WTC11 (cell line): ENCODE data around the gene TREML4. TPM values are rescaled to one million over a fixed set of nuclear protein-coding genes. Genes with fewer than 3 reads are reported as not detected.

Source experiments
- ATAC-seq: fragments of 200-7000 bp; cut with Tn5 transposase; 2 replicates; pipeline ENCODE4 v1.10.0; 2021; ENCODE audit warnings: mild to moderate bottlenecking, moderate library complexity
- CTCF ChIA-PET: fragments of 300-600 bp; sonication (Branson Sonifier 250); formaldehyde crosslinking; loops from one replicate; lab custom pipeline; 2021; ENCODE audit warnings: antibody characterized with exemption; lab: Charles Lee
- POLR2A ChIA-PET: fragments of 350-600 bp; sonication (Branson Sonifier 250); formaldehyde crosslinking; loops from one replicate; lab custom pipeline; 2021; ENCODE audit warnings: antibody characterized with exemption; lab: Charles Lee
- DNase-seq: peaks from one replicate; pipeline ENCODE4 v3.0.0; 2021; ENCODE audit warnings: low spot score
- H3K27ac Mint-ChIP-seq: 2 replicates; pipeline ENCODE4 v1.8.0; 2021; ENCODE audit warnings: mixed read lengths
- H3K27me3 Mint-ChIP-seq: 2 replicates; pipeline ENCODE4 v1.8.0; 2021; ENCODE audit warnings: low read depth, mild to moderate bottlenecking, moderate library complexity, mixed read lengths
- H3K36me3 Mint-ChIP-seq: 2 replicates; pipeline ENCODE4 v1.8.0; 2021; ENCODE audit warnings: mixed read lengths
- H3K4me1 Mint-ChIP-seq: 2 replicates; pipeline ENCODE4 v1.8.0; 2022; ENCODE audit warnings: mixed read lengths
- H3K4me3 Mint-ChIP-seq: 2 replicates; pipeline ENCODE4 v1.8.0; 2021; ENCODE audit warnings: mild to moderate bottlenecking, moderate library complexity, mixed read lengths
- H3K9me3 Mint-ChIP-seq: 2 replicates; pipeline ENCODE4 v1.8.0; 2021; ENCODE audit warnings: mixed read lengths
- ATF1 ChIP-seq: sonication (generic); formaldehyde crosslinking; IDR thresholded peaks from 2 replicates; pipeline ENCODE4 v1.8.1; 2023; ENCODE audit warnings: mild to moderate bottlenecking, moderate library complexity, missing genetic modification reagents
- HMGA2 ChIP-seq: fragments of 250-450 bp; sonication (Bioruptor Pico); IDR thresholded peaks from 2 replicates; pipeline ENCODE4 v1.4.0; 2021; ENCODE audit warnings: mild to moderate bottlenecking, moderate library complexity
- JUN ChIP-seq: sonication (generic); formaldehyde crosslinking; IDR thresholded peaks from 2 replicates; pipeline ENCODE4 v1.8.0; 2023; ENCODE audit warnings: mild to moderate bottlenecking, missing genetic modification reagents
- MXD4 ChIP-seq: fragments of 250-450 bp; sonication (Bioruptor Pico); IDR thresholded peaks from 2 replicates; pipeline ENCODE4 v1.8.0; 2021; ENCODE audit warnings: mild to moderate bottlenecking, moderate library complexity, borderline replicate concordance
- NFATC4 ChIP-seq: fragments of 250-450 bp; sonication (Bioruptor Pico); IDR thresholded peaks from 2 replicates; pipeline ENCODE4 v1.9.0; 2021; ENCODE audit warnings: mild to moderate bottlenecking
- NR1H2 ChIP-seq: sonication (generic); formaldehyde crosslinking; IDR thresholded peaks from 2 replicates; pipeline ENCODE4 v1.9.0; 2021; ENCODE audit warnings: mild to moderate bottlenecking, moderate library complexity, missing genetic modification reagents
- OVOL2 ChIP-seq: fragments of 250-450 bp; sonication (Bioruptor Pico); IDR thresholded peaks from 2 replicates; pipeline ENCODE4 v1.9.0; 2021; ENCODE audit warnings: mild to moderate bottlenecking, borderline replicate concordance
- PRRX2 ChIP-seq: fragments of 250-450 bp; sonication (Bioruptor Pico); IDR thresholded peaks from 2 replicates; pipeline ENCODE4 v1.8.0; 2021; ENCODE audit warnings: mild to moderate bottlenecking
- TP53 ChIP-seq: sonication (generic); formaldehyde crosslinking; IDR thresholded peaks from 2 replicates; pipeline ENCODE4 v1.8.1; 2023; ENCODE audit warnings: mild to moderate bottlenecking, missing genetic modification reagents
- ZNF138 ChIP-seq: sonication (generic); formaldehyde crosslinking; conservative IDR thresholded peaks from 2 replicates; pipeline ENCODE4 v1.8.1; 2022; ENCODE audit warnings: mild to moderate bottlenecking, moderate library complexity, missing genetic modification reagents
- ZNF219 ChIP-seq: sonication (generic); formaldehyde crosslinking; IDR thresholded peaks from 2 replicates; pipeline ENCODE4 v1.8.0; 2023; ENCODE audit warnings: missing genetic modification reagents, mild to moderate bottlenecking, borderline replicate concordance
- ZNF263 ChIP-seq: sonication (generic); formaldehyde crosslinking; IDR thresholded peaks from 2 replicates; pipeline ENCODE4 v1.8.1; 2022; ENCODE audit warnings: low read depth, mild to moderate bottlenecking, moderate library complexity, missing genetic modification reagents
- ZSCAN18 ChIP-seq: fragments of 250-450 bp; sonication (Bioruptor Pico); IDR thresholded peaks from 2 replicates; pipeline ENCODE4 v2.1.2; 2022; ENCODE audit warnings: mild to moderate bottlenecking, moderate library complexity
- total RNA-seq: library from RNA; stranded (reverse); gene quantifications from 3 replicates; pipeline ENCODE4 v1.2.3, GENCODE V29; 2021
- TF ChIP-seq, protein P1 (sequence below): sonication (generic); formaldehyde crosslinking; IDR thresholded peaks from 2 replicates; pipeline ENCODE4 v1.8.1; 2022; ENCODE audit warnings: low read depth, missing genetic modification reagents, borderline replicate concordance
- TF ChIP-seq, protein P2 (sequence below): sonication (generic); formaldehyde crosslinking; IDR thresholded peaks from 2 replicates; pipeline ENCODE4 v1.8.1; 2023; ENCODE audit warnings: mild to moderate bottlenecking, missing genetic modification reagents, moderate library complexity
- TF ChIP-seq, protein P3 (sequence below): sonication (generic); formaldehyde crosslinking; IDR thresholded peaks from 2 replicates; pipeline ENCODE4 v1.8.1; 2023; ENCODE audit warnings: mild to moderate bottlenecking, missing genetic modification reagents

Gene TREML4
- total RNA-seq, 1 experiment from 2014 or later: not detected

DNA sequence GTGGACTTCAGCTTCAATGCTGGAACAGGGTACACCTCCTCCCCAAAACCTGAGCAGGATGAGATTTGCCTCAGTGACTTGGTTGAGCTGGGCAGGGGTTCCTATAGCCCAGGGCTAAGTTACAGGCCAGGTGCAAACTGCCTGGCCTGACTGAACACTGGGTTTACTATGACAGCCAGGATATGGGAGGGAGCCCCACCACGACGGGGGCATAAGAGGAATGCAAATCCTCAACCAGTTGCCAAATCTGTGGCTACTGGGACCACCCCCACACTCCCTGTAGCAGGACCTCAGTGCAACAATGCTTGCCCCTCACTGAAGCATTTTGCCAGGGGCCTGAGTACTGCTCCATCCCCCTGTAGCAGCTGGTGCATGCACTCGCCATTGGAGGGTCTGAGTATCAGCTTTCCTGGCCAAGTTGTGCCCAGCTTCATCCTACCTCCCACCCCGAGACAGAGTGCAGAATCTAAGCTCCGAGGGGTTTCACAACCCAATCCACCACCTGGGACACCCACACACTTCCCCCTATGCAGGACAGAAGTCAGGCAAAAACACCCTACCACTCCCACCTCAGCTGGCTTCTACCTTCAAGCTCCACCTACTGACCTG is 27.6 kb downstream of the TREML4 start (continued):
- TF ChIP-seq ZSCAN18: no peak
- TF ChIP-seq, all 79 proteins: peak for 0

DNA sequence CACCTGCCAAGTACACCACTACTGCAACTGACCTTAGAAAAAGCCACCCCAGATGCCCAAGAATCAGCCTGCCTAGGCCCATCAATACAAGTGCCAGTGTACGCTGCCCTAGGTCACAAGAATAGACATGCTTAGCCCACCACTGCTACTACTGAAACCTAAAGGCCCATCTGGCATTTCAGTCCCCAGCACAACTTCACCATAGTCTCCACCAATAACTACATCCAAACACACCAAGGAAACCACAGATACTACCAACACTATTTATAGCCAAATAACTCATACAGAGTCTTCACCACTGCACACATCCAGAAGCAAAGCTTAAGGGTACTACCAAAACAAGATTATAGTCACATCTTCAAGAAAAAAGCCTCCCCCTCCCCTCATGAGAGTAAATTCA is 28.2 kb downstream of the TREML4 start:
- CTCF ChIA-PET: no interaction called here
- Mint-ChIP-seq H3K4me3 (no peak overlapping the region), H3K36me3 (no peaks in the 10 kb centered on the region), H3K9me3 (peaks cover 29% of the 10 kb centered on the region), H3K4me1 (no peaks in the 10 kb centered on the region), H3K27ac (no peak overlapping the region), H3K27me3 (peaks cover 10% of the 10 kb centered on the region)
- DNase-seq: no peak
- no peak for ATAC-seq
- TF ChIP-seq, protein P1, sequence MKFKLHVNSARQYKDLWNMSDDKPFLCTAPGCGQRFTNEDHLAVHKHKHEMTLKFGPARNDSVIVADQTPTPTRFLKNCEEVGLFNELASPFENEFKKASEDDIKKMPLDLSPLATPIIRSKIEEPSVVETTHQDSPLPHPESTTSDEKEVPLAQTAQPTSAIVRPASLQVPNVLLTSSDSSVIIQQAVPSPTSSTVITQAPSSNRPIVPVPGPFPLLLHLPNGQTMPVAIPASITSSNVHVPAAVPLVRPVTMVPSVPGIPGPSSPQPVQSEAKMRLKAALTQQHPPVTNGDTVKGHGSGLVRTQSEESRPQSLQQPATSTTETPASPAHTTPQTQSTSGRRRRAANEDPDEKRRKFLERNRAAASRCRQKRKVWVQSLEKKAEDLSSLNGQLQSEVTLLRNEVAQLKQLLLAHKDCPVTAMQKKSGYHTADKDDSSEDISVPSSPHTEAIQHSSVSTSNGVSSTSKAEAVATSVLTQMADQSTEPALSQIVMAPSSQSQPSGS (CRISPR knock-in tag): no peak
- TF ChIP-seq ZNF138: no peak
- no peak for TF ChIP-seq OVOL2 (CRISPR knock-in tag)
- POLR2A ChIA-PET: interaction anchor here (0.7 kb wide), 1 partner anchor 8 kb away, joined by 4 read pairs; no protein-coding TSS in a partner anchor

DNA sequence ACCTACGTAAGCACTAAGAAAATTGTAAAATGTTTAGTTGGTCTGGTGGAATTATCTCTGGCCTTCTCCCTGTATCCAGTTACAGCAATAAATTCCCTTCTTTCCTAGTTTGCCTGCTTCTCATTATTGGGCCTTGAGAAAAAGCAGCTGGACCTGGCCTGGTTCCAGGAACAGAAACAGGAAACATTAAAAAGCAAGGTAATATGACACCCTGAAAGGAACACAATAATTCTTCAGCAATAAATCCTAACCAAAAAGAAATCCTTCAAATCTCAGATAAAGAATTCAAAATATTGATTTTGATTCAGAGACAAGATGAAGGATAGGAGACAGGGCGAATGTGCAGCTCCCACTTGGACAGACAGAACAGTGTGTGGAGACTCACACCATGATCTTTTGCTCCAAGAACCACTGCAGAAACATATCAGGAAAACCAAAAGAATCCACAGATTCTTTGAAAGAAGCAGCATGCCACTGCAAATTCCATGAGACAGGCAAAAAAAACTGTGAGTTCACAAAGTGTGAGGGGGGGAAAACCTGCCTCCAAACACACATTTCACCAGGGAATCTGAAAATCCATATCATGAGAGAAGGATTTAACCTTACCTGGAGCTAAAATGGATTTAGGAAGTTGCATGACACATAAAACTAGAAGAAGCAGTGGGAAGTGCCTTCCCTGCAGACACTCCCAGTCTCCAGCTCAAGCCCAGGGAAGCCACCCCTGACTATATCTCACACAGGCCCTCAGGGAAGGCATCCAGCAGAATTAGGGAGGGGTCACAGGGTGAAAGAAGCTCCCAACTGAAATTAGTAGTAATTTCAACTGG is 29.4 kb downstream of the TREML4 start:
- H3K36me3 Mint-ChIP-seq: peaks cover 8% of the 10 kb centered on the region
- H3K27me3 Mint-ChIP-seq: peaks cover 10% of the 10 kb centered on the region
- ChIA-PET POLR2A (interaction anchor here (0.7 kb wide), 1 partner anchor 9 kb away, joined by 4 read pairs; no protein-coding TSS in a partner anchor), CTCF (no interaction called here)
- no peak overlapping the region for H3K4me3 Mint-ChIP-seq
- no peaks in the 10 kb centered on the region for H3K4me1 Mint-ChIP-seq
- no peak overlapping the region for H3K27ac Mint-ChIP-seq
- ATAC-seq (no peak), DNase-seq (no peak)
- peaks cover 41% of the 10 kb centered on the region for H3K9me3 Mint-ChIP-seq
- TF ChIP-seq NFATC4 (CRISPR knock-in tag): no peak
- no peak for TF ChIP-seq JUN (CRISPR knock-in tag)
- no peak for TF ChIP-seq ZNF263 (CRISPR knock-in tag)
- TF ChIP-seq HMGA2 (CRISPR knock-in tag): no peak
- TF ChIP-seq NR1H2 (CRISPR knock-in tag): no peak
- TF ChIP-seq, protein P2, sequence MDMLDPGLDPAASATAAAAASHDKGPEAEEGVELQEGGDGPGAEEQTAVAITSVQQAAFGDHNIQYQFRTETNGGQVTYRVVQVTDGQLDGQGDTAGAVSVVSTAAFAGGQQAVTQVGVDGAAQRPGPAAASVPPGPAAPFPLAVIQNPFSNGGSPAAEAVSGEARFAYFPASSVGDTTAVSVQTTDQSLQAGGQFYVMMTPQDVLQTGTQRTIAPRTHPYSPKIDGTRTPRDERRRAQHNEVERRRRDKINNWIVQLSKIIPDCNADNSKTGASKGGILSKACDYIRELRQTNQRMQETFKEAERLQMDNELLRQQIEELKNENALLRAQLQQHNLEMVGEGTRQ (CRISPR knock-in tag): no peak
- TF ChIP-seq ATF1: no peak
- no peak for TF ChIP-seq TP53
- TF ChIP-seq MXD4 (CRISPR knock-in tag): no peak
- TF ChIP-seq, protein P3, sequence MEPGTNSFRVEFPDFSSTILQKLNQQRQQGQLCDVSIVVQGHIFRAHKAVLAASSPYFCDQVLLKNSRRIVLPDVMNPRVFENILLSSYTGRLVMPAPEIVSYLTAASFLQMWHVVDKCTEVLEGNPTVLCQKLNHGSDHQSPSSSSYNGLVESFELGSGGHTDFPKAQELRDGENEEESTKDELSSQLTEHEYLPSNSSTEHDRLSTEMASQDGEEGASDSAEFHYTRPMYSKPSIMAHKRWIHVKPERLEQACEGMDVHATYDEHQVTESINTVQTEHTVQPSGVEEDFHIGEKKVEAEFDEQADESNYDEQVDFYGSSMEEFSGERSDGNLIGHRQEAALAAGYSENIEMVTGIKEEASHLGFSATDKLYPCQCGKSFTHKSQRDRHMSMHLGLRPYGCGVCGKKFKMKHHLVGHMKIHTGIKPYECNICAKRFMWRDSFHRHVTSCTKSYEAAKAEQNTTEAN (CRISPR knock-in tag): no peak
- TF ChIP-seq ZNF219 (CRISPR knock-in tag): no peak
- no peak for TF ChIP-seq PRRX2 (CRISPR knock-in tag)
